ENCODE results near the gene VAMP2. TPM values are rescaled to one million over a fixed set of nuclear protein-coding genes. Genes with fewer than 3 reads are reported as not detected.

VAMP2 gene
- total and polyA plus RNA-seq, 10 of the 15 experiments (the other 5 are each of a cell fraction or from before 2014, with no cell fraction given) = 3.0 to 35.2 (median 25.0) TPM

GRCh38 chr17:8152112-8152775, 10.5 kb downstream of the VAMP2 start, which contains the start of gene PER1 (continued):
- TF ChIP-seq, protein P1, sequence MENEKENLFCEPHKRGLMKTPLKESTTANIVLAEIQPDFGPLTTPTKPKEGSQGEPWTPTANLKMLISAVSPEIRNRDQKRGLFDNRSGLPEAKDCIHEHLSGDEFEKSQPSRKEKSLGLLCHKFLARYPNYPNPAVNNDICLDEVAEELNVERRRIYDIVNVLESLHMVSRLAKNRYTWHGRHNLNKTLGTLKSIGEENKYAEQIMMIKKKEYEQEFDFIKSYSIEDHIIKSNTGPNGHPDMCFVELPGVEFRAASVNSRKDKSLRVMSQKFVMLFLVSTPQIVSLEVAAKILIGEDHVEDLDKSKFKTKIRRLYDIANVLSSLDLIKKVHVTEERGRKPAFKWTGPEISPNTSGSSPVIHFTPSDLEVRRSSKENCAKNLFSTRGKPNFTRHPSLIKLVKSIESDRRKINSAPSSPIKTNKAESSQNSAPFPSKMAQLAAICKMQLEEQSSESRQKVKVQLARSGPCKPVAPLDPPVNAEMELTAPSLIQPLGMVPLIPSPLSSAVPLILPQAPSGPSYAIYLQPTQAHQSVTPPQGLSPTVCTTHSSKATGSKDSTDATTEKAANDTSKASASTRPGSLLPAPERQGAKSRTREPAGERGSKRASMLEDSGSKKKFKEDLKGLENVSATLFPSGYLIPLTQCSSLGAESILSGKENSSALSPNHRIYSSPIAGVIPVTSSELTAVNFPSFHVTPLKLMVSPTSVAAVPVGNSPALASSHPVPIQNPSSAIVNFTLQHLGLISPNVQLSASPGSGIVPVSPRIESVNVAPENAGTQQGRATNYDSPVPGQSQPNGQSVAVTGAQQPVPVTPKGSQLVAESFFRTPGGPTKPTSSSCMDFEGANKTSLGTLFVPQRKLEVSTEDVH (IDR thresholded peaks at IDR 0.05; ENCODE audit: low read depth, partially characterized antibody) = no peak
- no peak for TF ChIP-seq SMC3 (IDR thresholded peaks at IDR 0.05; ENCODE audit: borderline replicate concordance, low read length)
- TF ChIP-seq PAX5 (IDR thresholded peaks at IDR 0.05; ENCODE audit: borderline replicate concordance, low read depth, low read length) = no peak
- TF ChIP-seq POLR2AphosphoS5 (IDR thresholded peaks at IDR 0.05; ENCODE audit: low read length) = peak; percentile 94
- 0 out of 2 replicates have a peak, but pooled peaks have one; percentile 15 for TF ChIP-seq IRF3 (IDR thresholded peaks at IDR 0.05)
- TF ChIP-seq RELA (IDR thresholded peaks at IDR 0.05; ENCODE audit: borderline replicate concordance, partially characterized antibody) = no peak
- TF ChIP-seq MEF2A (IDR thresholded peaks at IDR 0.05; ENCODE audit: insufficient read depth, low read depth, low read length) = 0 out of 2 replicates have a peak, but pooled peaks have one; percentile 20
- TF ChIP-seq CHD2 (IDR thresholded peaks at IDR 0.05; ENCODE audit: borderline replicate concordance, low read depth, low read length) = peak; percentile 39; the same call in 1 of the 2 replicates
- TF ChIP-seq MXI1 (IDR thresholded peaks at IDR 0.05; ENCODE audit: low read depth, low read length) = peak; percentile 91
- TF ChIP-seq BCL11A (IDR thresholded peaks at IDR 0.05; ENCODE audit: low read depth, low read length) = no peak
- TF ChIP-seq POLR2AphosphoS2 (IDR thresholded peaks at IDR 0.05; ENCODE audit: low read depth, low read length) = peak; percentile 86; the same call in 1 of the 2 replicates
- no peak for TF ChIP-seq ZBED1 (IDR thresholded peaks at IDR 0.05; ENCODE audit: borderline replicate concordance)
- peak; percentile 74; the same call in 1 of the 2 replicates for TF ChIP-seq HDGF (IDR thresholded peaks at IDR 0.05)
- no peak for TF ChIP-seq HSF1 (IDR thresholded peaks at IDR 0.05; ENCODE audit: low read depth, low read length)
- TF ChIP-seq RAD21 (IDR thresholded peaks at IDR 0.05; ENCODE audit: insufficient read depth, low read depth, low read length) = no peak
- TF ChIP-seq NR2F1 (conservative IDR thresholded peaks at IDR 0.05) = peak; percentile 95
- TF ChIP-seq IRF4 (IDR thresholded peaks at IDR 0.05; ENCODE audit: low read depth, low read length) = no peak
- peak; percentile 75; the same call in 1 of the 3 replicates for TF ChIP-seq POU2F2 (IDR thresholded peaks at IDR 0.05; ENCODE audit: borderline replicate concordance, low read depth, low read length)
- TF ChIP-seq ZNF622 (IDR thresholded peaks at IDR 0.05) = no peak
- TF ChIP-seq SRF (IDR thresholded peaks at IDR 0.05; ENCODE audit: low read depth in 2 of 2, low read length in 2 of 2) = no peak
- no peak for TF ChIP-seq ETV6 (conservative IDR thresholded peaks at IDR 0.05 in 1 of 2, IDR thresholded peaks at IDR 0.05 in 1 of 2; ENCODE audit: borderline replicate concordance in 1 of 2, low read depth in 1 of 2)
- no peak for TF ChIP-seq ZNF384 (IDR thresholded peaks at IDR 0.05; ENCODE audit: borderline replicate concordance, low read depth, low read length)
- no peak for TF ChIP-seq FOXK2 (IDR thresholded peaks at IDR 0.05)
- no peak for TF ChIP-seq USF2 (IDR thresholded peaks at IDR 0.05; ENCODE audit: borderline replicate concordance, low read depth, low read length)
- no peak; the same call in 1 of the 2 replicates for TF ChIP-seq LARP7 (IDR thresholded peaks at IDR 0.05)
- TF ChIP-seq IKZF1 (conservative IDR thresholded peaks at IDR 0.05) = peak; percentile 35; the same call in 1 of the 2 replicates

Data from GM12878 (cell line).